ENCODE measurements around the gene DDB1.

The DDB1 gene

GRCh38 chr11:61294717-61295595 is 37.9 kb downstream of the DDB1 start, which contains the start of gene VWCE:
Gene VWCE, minus strand, starts transcription at chr11:61295316. Its CDS starts 279 bp downstream, at chr11:61295037.
- DNase-seq: peak; percentile 71

- peak; percentile 50 for DNase-seq
Measured at GRCh38 chr11:61293867-61294716, 38.8 kb downstream of the DDB1 start.

- no peak for DNase-seq
Measured at GRCh38 chr11:61292356-61292755, 40.5 kb downstream of the DDB1 start.

GRCh38 chr11:61290905-61291690 is 41.8 kb downstream of the DDB1 start:
- DNase-seq: no peak

- DNase-seq: no peak
Measured at GRCh38 chr11:61287338-61287977, 45.4 kb downstream of the DDB1 start.

- DNase-seq: no peak
Measured at GRCh38 chr11:61283613-61284012, 49.3 kb downstream of the DDB1 start.

GRCh38 chr11:61281581-61282250 is 51.2 kb downstream of the DDB1 start:
- peak; percentile 20 for DNase-seq

GRCh38 chr11:61280883-61281580 is 51.9 kb downstream of the DDB1 start:
- DNase-seq: no peak

- DNase-seq: no peak
Measured at GRCh38 chr11:61279934-61280659, 52.8 kb downstream of the DDB1 start.

GRCh38 chr11:61278001-61278470 is 54.9 kb downstream of the DDB1 start:
- DNase-seq: no peak

GRCh38 chr11:61277186-61278000 is 55.5 kb downstream of the DDB1 start:
- no peak for DNase-seq

GRCh38 chr11:61275191-61275590 is 57.7 kb downstream of the DDB1 start:
- no peak for DNase-seq

- no peak for DNase-seq
Measured at GRCh38 chr11:61274084-61274483, 58.8 kb downstream of the DDB1 start.

GRCh38 chr11:61273178-61274078 is 59.5 kb downstream of the DDB1 start:
- DNase-seq: no peak

GRCh38 chr11:61272731-61273130 is 60.2 kb downstream of the DDB1 start:
- DNase-seq: no peak

- no peak for DNase-seq
Measured at GRCh38 chr11:61270354-61271076, 62.4 kb downstream of the DDB1 start.

GRCh38 chr11:61268588-61269250 is 64.2 kb downstream of the DDB1 start:
- no peak for DNase-seq
